A549 (cell line): ENCODE measurements around the gene AHSG. TPM values are rescaled to one million over a fixed set of nuclear protein-coding genes. Genes with fewer than 3 reads are reported as not detected.
A peak's percentile ranks its signal among the peaks of the same experiment; 100 is the strongest.

ENCODE experiments used
- ATAC-seq, 2 experiments: fragments of 200-7000 bp in 1 of 2; fragments of >200 bp in 1 of 2; cut with Nextera tagmentation in 1 of 2; cut with Tn5 transposase in 1 of 2; 3 replicates each; pipeline versions ENCODE4 v1.8.0 to v1.9.1; 2018 to 2020; ENCODE audit warnings: mild to moderate bottlenecking in 1 of 2, moderate library complexity in 1 of 2
- CTCF ChIA-PET: fragments of 300-600 bp; sonication (Branson Sonifier 250); formaldehyde crosslinking; extraction: SDS; loops from one replicate; lab custom pipeline; 2021; ENCODE audit warnings: antibody characterized with exemption, inconsistent platforms; lab: Yijun Ruan, JAX
- POLR2A ChIA-PET: fragments of 350-600 bp; formaldehyde crosslinking; extraction: SDS; loops from one replicate; lab custom pipeline; 2021; ENCODE audit warnings: antibody characterized with exemption, inconsistent platforms; lab: Yijun Ruan, JAX
- DNase-seq, 2 experiments: peaks; one replicate each; pipeline versions ENCODE4 v3.0.0 to v3.0.0-alpha.2; 2011 to 2016; ENCODE audit warnings: low read depth in 1 of 2, low spot score in 1 of 2
- FAIRE-seq: peaks from 2 replicates; lab custom pipeline; 2011; peaks lifted over from hg19 to GRCh38; lab: Jason Lieb, UNC
- H3K27ac ChIP-seq, 2 experiments: fragments of >200 bp; sonication (Bioruptor Twin); formaldehyde crosslinking; 3 replicates each; pipeline ENCODE4 v1.5.1; 2016 to 2017
- H3K4me1 ChIP-seq: fragments of >200 bp; sonication (Bioruptor Twin); formaldehyde crosslinking; 3 replicates; pipeline ENCODE4 v1.6.1; 2016
- H3K4me2 ChIP-seq: fragments of >200 bp; sonication (Bioruptor Twin); formaldehyde crosslinking; 3 replicates; pipeline ENCODE4 v1.6.1; 2016
- H3K4me3 ChIP-seq: fragments of >200 bp; sonication (Bioruptor Twin); formaldehyde crosslinking; 3 replicates; pipeline ENCODE4 v1.5.1; 2016
- H3K9me3 ChIP-seq: fragments of >200 bp; sonication (Bioruptor Twin); formaldehyde crosslinking; 3 replicates; pipeline ENCODE4 v1.6.1; 2016
- BCL3 ChIP-seq: fragments of >200 bp; sonication (Bioruptor Twin); formaldehyde crosslinking; IDR thresholded peaks from 3 replicates; pipeline ENCODE4 v1.6.1; 2016
- CBX8 ChIP-seq: fragments of 200-600 bp; sonication (generic); IDR thresholded peaks from 2 replicates; pipeline ENCODE4 v1.6.1; 2016
- CEBPB ChIP-seq, 2 experiments: fragments of >200 bp in 1 of 2; sonication (Bioruptor Twin) in 1 of 2; formaldehyde crosslinking in 1 of 2; IDR thresholded peaks; 2 replicates each; pipeline ENCODE4 v1.6.1; 2012 to 2016
- ESRRA ChIP-seq: fragments of 150-350 bp; IDR thresholded peaks from 2 replicates; pipeline ENCODE4 v1.6.1; 2014; ENCODE audit warnings: mild to moderate bottlenecking, low read length, borderline replicate concordance
- FOSL2 ChIP-seq, 2 experiments: fragments of 450-650 bp in 1 of 2; fragments of >200 bp in 1 of 2; sonication (Bioruptor Twin) in 1 of 2; formaldehyde crosslinking; IDR thresholded peaks; 2 replicates each; pipeline versions ENCODE4 v1.5.0 to v1.6.1; 2016 to 2020; ENCODE audit warnings: mild to moderate bottlenecking in 1 of 2, moderate library complexity in 1 of 2
- FOXS1 ChIP-seq: fragments of 250-450 bp; sonication (Bioruptor Pico); IDR thresholded peaks from 2 replicates; pipeline ENCODE4 v1.5.0; 2020; ENCODE audit warnings: mild to moderate bottlenecking, moderate library complexity
- HES2 ChIP-seq: fragments of >200 bp; sonication (Bioruptor Twin); formaldehyde crosslinking; IDR thresholded peaks from 2 replicates; pipeline ENCODE4 v1.6.1; 2016
- HMGXB4 ChIP-seq: fragments of 250-450 bp; sonication (Bioruptor Pico); IDR thresholded peaks from 2 replicates; pipeline ENCODE4 v1.5.0; 2021; ENCODE audit warnings: mild to moderate bottlenecking, moderate library complexity, borderline replicate concordance
- HOXB5 ChIP-seq: fragments of 250-450 bp; sonication (Bioruptor Pico); IDR thresholded peaks from 2 replicates; pipeline ENCODE4 v1.5.0; 2020; ENCODE audit warnings: mild to moderate bottlenecking, moderate library complexity
- JUN ChIP-seq, 2 experiments: fragments of >200 bp; sonication (Bioruptor Twin); formaldehyde crosslinking; IDR thresholded peaks; 2 replicates in 1 of 2; 3 replicates in 1 of 2; pipeline ENCODE4 v1.6.1; 2016 to 2017
- JUNB ChIP-seq: fragments of >200 bp; sonication (Bioruptor Twin); formaldehyde crosslinking; IDR thresholded peaks from 2 replicates; pipeline ENCODE4 v1.6.1; 2016
- KDM5A ChIP-seq: fragments of 200-600 bp; sonication (generic); IDR thresholded peaks from 2 replicates; pipeline ENCODE4 v1.6.1; 2016; ENCODE audit warnings: antibody characterized with exemption, mild to moderate bottlenecking
- MAFK ChIP-seq: fragments of 450-650 bp; IDR thresholded peaks from 2 replicates; pipeline ENCODE4 v1.6.1; 2014; ENCODE audit not compliant: partially characterized antibody
- MAZ ChIP-seq: fragments of 150-350 bp; IDR thresholded peaks from 2 replicates; pipeline ENCODE4 v1.6.1; 2014; ENCODE audit warnings: antibody characterized with exemption, low read depth, low read length, borderline replicate concordance
- NFE2L2 ChIP-seq: fragments of 150-350 bp; conservative IDR thresholded peaks from 2 replicates; pipeline ENCODE4 v1.6.1; 2014; ENCODE audit warnings: low read length
- REST ChIP-seq: fragments of 200-600 bp; sonication (generic); IDR thresholded peaks from 2 replicates; pipeline ENCODE4 v1.6.1; 2016; ENCODE audit warnings: antibody characterized with exemption, mild to moderate bottlenecking, moderate library complexity
- TFCP2L1 ChIP-seq: fragments of 250-450 bp; sonication (Bioruptor Pico); IDR thresholded peaks from 2 replicates; pipeline ENCODE4 v1.5.0; 2021; ENCODE audit warnings: mild to moderate bottlenecking
- ZNF302 ChIP-seq: fragments of 250-450 bp; sonication (Bioruptor Pico); IDR thresholded peaks from 2 replicates; pipeline ENCODE4 v1.9.0; 2021; ENCODE audit warnings: inconsistent platforms, mild to moderate bottlenecking, moderate library complexity
- ZSCAN20 ChIP-seq: fragments of 250-450 bp; sonication (Bioruptor Pico); IDR thresholded peaks from 2 replicates; pipeline ENCODE4 v1.8.0; 2022; ENCODE audit warnings: mild to moderate bottlenecking, moderate library complexity
- WGBS: methylation state at CpG from one replicate; pipeline ENCODE4 v1.1.6; 2017; ENCODE audit errors: missing lambda C conversion rate; 5-methylcytosine and 5-hydroxymethylcytosine counted together
- polyA plus RNA-seq, 4 experiments: library from polyadenylated mRNA; depleted of rRNA in 3 of 4; stranded (reverse); fragments of >200 nt; fragmentation: RNase III in 1 of 4; extraction: RNeasy Plus Mini Kit Qiagen cat#74134 plus additional on column Dnase treatment in 1 of 4; gene quantifications; 2 replicates in 3 of 4; 3 replicates in 1 of 4; pipeline ENCODE4 v1.2.3, GENCODE V29; 2011 to 2017
- small RNA-seq, 6 experiments: library from RNA; depleted of rRNA; stranded (forward); fragments of <200 nt; gene quantifications; one replicate each; pipeline ENCODE3, GENCODE V24; 2012

The AHSG gene
- polyA plus RNA-seq, 2 of the 4 experiments (the other 2 are of a cell fraction): 0.08 to 0.49 TPM

GRCh38 chr3:186669378-186670084, 56.7 kb downstream of the AHSG start:
- 82% methylated on average over 2 of the region's 2 CpGs for WGBS
- ATAC-seq: no peak
- Histone ChIP-seq H3K4me3 (no peak overlapping the region), H3K4me1 (peaks cover 9% of the 10 kb centered on the region), H3K4me2 (0 out of 3 replicates have a peak overlapping the region, but pooled peaks have one; percentile 8), H3K9me3 (no peaks in the 10 kb centered on the region), H3K27ac (peak overlapping the region; percentile 46 to 64)
- POLR2A ChIA-PET: no interaction called here
- no peak for FAIRE-seq
- no peak for TF ChIP-seq FOSL2 (IDR thresholded peaks at IDR 0.05)
- TF ChIP-seq FOSL2 (CRISPR knock-in tag; IDR thresholded peaks at IDR 0.05): 0 out of 2 replicates have a peak, but pooled peaks have one; percentile 12
- TF ChIP-seq MAFK: peak; percentile 86
- no peak for TF ChIP-seq JUNB
- TF ChIP-seq CEBPB (IDR thresholded peaks at IDR 0.05): peak in 1 of 2 experiments; percentile 33; a peak in 1 of 4 replicates
- no peak for TF ChIP-seq CBX8
- TF ChIP-seq REST: no peak
- no peak for TF ChIP-seq TFCP2L1
- TF ChIP-seq FOXS1 (CRISPR knock-in tag): no peak
- no peak for TF ChIP-seq ESRRA
- TF ChIP-seq NFE2L2: peak; percentile 79
- no peak for TF ChIP-seq HOXB5 (CRISPR knock-in tag)
- no peak for TF ChIP-seq JUN (IDR thresholded peaks at IDR 0.05)
- TF ChIP-seq MAZ: no peak
- DNase-seq: peak in 1 of 2 experiments; percentile 46
- CTCF ChIA-PET: interaction anchor here (1.1 kb wide), 1 partner anchor 55 kb away, joined by 4 read pairs; no protein-coding TSS in a partner anchor

GRCh38 chr3:186670155-186670554, 57.3 kb downstream of the AHSG start:
- no peak for ATAC-seq

More at GRCh38 chr3:186670155-186670554, 57.3 kb downstream of the AHSG start:
- DNase-seq: no peak
- ChIA-PET CTCF (no interaction called here), POLR2A (no interaction called here)
- H3K9me3 ChIP-seq: no peaks in the 10 kb centered on the region
- peaks cover 9% of the 10 kb centered on the region for H3K4me1 ChIP-seq
- no peak for FAIRE-seq
- H3K27ac ChIP-seq: peak overlapping the region; percentile 27 to 46; a peak in 5 of 6 replicates
- TF ChIP-seq HES2 (no peak), MAZ (no peak), ZSCAN20 (CRISPR knock-in tag) (no peak), BCL3 (no peak), HMGXB4 (CRISPR knock-in tag) (no peak), KDM5A (no peak), ZNF302 (CRISPR knock-in tag) (no peak)
- TF ChIP-seq, all 56 proteins: peak for 0
- no peak overlapping the region for H3K4me3 ChIP-seq
- H3K4me2 ChIP-seq: 0 out of 3 replicates have a peak overlapping the region, but pooled peaks have one; percentile 8

Small RNA genes lying within 50 kb of the gene (small RNA-seq; reads per million reads assigned to genes)
- gene RF00017: 0 reads per million in 6 experiments

Other genes starting within 250 kb of the AHSG start
- 2.5 and 2.6 TPM in 2 replicates for gene CRYGS, start 68.7 kb upstream of the AHSG start, polyA plus RNA-seq (2011; rRNA removed)
- gene CRYGS, start 68.7 kb upstream of the AHSG start, polyA plus RNA-seq (2017; fragmentation: RNase III; extraction: RNeasy Plus Mini Kit Qiagen cat#74134 plus additional on column Dnase treatment): 0.65 to 0.84 TPM (median 0.78 TPM) in 3 replicates
- gene TBCCD1, start 45.7 kb upstream of the AHSG start, polyA plus RNA-seq (2011; rRNA removed): 11.4 and 13.5 TPM in 2 replicates
- gene TBCCD1, start 45.7 kb upstream of the AHSG start, polyA plus RNA-seq (2017; fragmentation: RNase III; extraction: RNeasy Plus Mini Kit Qiagen cat#74134 plus additional on column Dnase treatment): 5.7 to 5.8 TPM (median 5.8 TPM) in 3 replicates
- 36.0 and 61.9 TPM in 2 replicates for gene DNAJB11, start 42.3 kb upstream of the AHSG start, polyA plus RNA-seq (2011; rRNA removed)
- gene DNAJB11, start 42.3 kb upstream of the AHSG start, polyA plus RNA-seq (2017; fragmentation: RNase III; extraction: RNeasy Plus Mini Kit Qiagen cat#74134 plus additional on column Dnase treatment): 51.7 to 55.2 TPM (median 54.9 TPM) in 3 replicates
- gene FETUB, start 27.3 kb downstream of the AHSG start, polyA plus RNA-seq (2011; rRNA removed): 0.10 and 0.20 TPM in 2 replicates
- gene FETUB, start 27.3 kb downstream of the AHSG start, polyA plus RNA-seq (2017; fragmentation: RNase III; extraction: RNeasy Plus Mini Kit Qiagen cat#74134 plus additional on column Dnase treatment): 0.06 to 0.14 TPM in 2 of 3 replicates, not detected in the other
- gene HRG, start 53.0 kb downstream of the AHSG start, polyA plus RNA-seq (2011; rRNA removed): 0.08 TPM in 1 of 2 replicates, not detected in the other
- gene HRG, start 53.0 kb downstream of the AHSG start, polyA plus RNA-seq (2017; fragmentation: RNase III; extraction: RNeasy Plus Mini Kit Qiagen cat#74134 plus additional on column Dnase treatment): not detected in 3 replicates
- 0.05 and 0.11 TPM in 2 replicates for gene KNG1, start 104.3 kb downstream of the AHSG start, polyA plus RNA-seq (2011; rRNA removed)
- gene KNG1, start 104.3 kb downstream of the AHSG start, polyA plus RNA-seq (2017; fragmentation: RNase III; extraction: RNeasy Plus Mini Kit Qiagen cat#74134 plus additional on column Dnase treatment): 0.04 TPM in 1 of 3 replicates, not detected in the others
- 337 and 493 TPM in 2 replicates for gene EIF4A2, start 170.5 kb downstream of the AHSG start, polyA plus RNA-seq (2011; rRNA removed)
- 172 to 194 TPM (median 184 TPM) in 3 replicates for gene EIF4A2, start 170.5 kb downstream of the AHSG start, polyA plus RNA-seq (2017; fragmentation: RNase III; extraction: RNeasy Plus Mini Kit Qiagen cat#74134 plus additional on column Dnase treatment)
- 32.8 and 40.6 TPM in 2 replicates for gene RFC4, start 193.4 kb downstream of the AHSG start, polyA plus RNA-seq (2011; rRNA removed)
- 68.8 to 76.7 TPM (median 69.8 TPM) in 3 replicates for gene RFC4, start 193.4 kb downstream of the AHSG start, polyA plus RNA-seq (2017; fragmentation: RNase III; extraction: RNeasy Plus Mini Kit Qiagen cat#74134 plus additional on column Dnase treatment)
- not detected in 2 replicates for gene ADIPOQ, start 229.7 kb downstream of the AHSG start, polyA plus RNA-seq (2011; rRNA removed)
- gene ADIPOQ, start 229.7 kb downstream of the AHSG start, polyA plus RNA-seq (2017; fragmentation: RNase III; extraction: RNeasy Plus Mini Kit Qiagen cat#74134 plus additional on column Dnase treatment): not detected in 3 replicates